RWPE2 (cell line): ENCODE results near the gene SELENOM.
A peak's percentile ranks its signal among the peaks of the same experiment; 100 is the strongest.
"Not testable (repeated sequence)": the region's sequence is repeated elsewhere in the genome, so short reads cannot be mapped to it uniquely, and the experiment has no call there.

Experiments used
- ATAC-seq: fragments of 200-7000 bp; cut with Tn5 transposase; 3 replicates; pipeline ENCODE4 v1.9.1; 2021; ENCODE audit warnings: low read depth
- DNase-seq: peaks from one replicate; pipeline ENCODE4 v3.0.0-alpha.2; 2020; ENCODE audit warnings: low spot score
- H3K27ac ChIP-seq: fragments of 450-650 bp; 2 replicates; pipeline ENCODE4 v1.5.1; 2017; ENCODE audit warnings: mild to moderate bottlenecking; ENCODE audit not compliant: poor library complexity, severe bottlenecking
- H3K27me3 ChIP-seq: fragments of 250-450 bp; sonication (Bioruptor Pico); 2 replicates; pipeline ENCODE4 v1.5.1; 2021; ENCODE audit warnings: mild to moderate bottlenecking, moderate library complexity; ENCODE audit not compliant: insufficient read depth, poor library complexity, severe bottlenecking
- H3K36me3 ChIP-seq: fragments of 250-450 bp; sonication (Bioruptor Pico); 2 replicates; pipeline ENCODE4 v1.5.1; 2020; ENCODE audit warnings: low read depth, mild to moderate bottlenecking, moderate library complexity
- H3K4me1 ChIP-seq: fragments of 250-450 bp; sonication (Bioruptor Pico); 2 replicates; pipeline ENCODE4 v1.5.1; 2021; ENCODE audit warnings: mild to moderate bottlenecking, moderate library complexity; ENCODE audit not compliant: insufficient read depth, poor library complexity, severe bottlenecking
- H3K4me3 ChIP-seq: fragments of 250-450 bp; sonication (Bioruptor Pico); 2 replicates; pipeline ENCODE4 v1.5.1; 2021; ENCODE audit warnings: mild to moderate bottlenecking, moderate library complexity; ENCODE audit not compliant: severe bottlenecking
- H3K9me3 ChIP-seq: fragments of 250-450 bp; sonication (Bioruptor Pico); 2 replicates; pipeline ENCODE4 v1.5.1; 2021; ENCODE audit warnings: mild to moderate bottlenecking, moderate library complexity; ENCODE audit not compliant: severe bottlenecking
- CTCF ChIP-seq: fragments of 450-650 bp; IDR thresholded peaks from one replicate; pipeline ENCODE4 v1.5.1; 2017; ENCODE audit warnings: mild to moderate bottlenecking, moderate library complexity; ENCODE audit not compliant: poor library complexity, severe bottlenecking

Gene SELENOM

DNA sequence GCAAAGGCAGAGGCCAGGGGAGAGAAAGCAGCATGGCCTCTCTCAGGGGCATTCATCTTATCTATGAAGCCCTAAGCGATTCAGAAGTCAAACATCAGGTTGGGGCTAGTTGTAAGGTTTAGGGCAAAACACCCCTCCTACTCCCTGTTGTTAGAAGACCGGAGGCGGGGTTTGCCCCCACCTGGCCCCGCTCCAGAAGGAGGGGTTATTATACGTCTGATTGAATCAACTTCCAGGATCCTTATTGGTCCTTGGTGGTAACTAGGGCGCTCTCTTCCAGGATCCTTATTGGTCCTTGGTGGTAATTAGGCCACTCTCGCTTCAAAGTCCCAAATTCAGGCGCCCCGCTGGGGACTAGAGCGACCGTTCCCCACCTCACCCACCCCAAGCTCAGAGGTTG is 38.4 kb downstream of the SELENOM start:
- ATAC-seq (no peak), DNase-seq (no peak)
- Histone ChIP-seq H3K27ac (peak overlapping the region; percentile 8), H3K27me3 (no peaks in the 10 kb centered on the region), H3K4me3 (no peak overlapping the region), H3K9me3 (no peaks in the 10 kb centered on the region), H3K4me1 (peaks cover 4% of the 10 kb centered on the region), H3K36me3 (no peaks in the 10 kb centered on the region)
- TF ChIP-seq CTCF, result no peak

- no peak for ATAC-seq
- no peak for TF ChIP-seq CTCF
- Histone ChIP-seq H3K4me1 (peaks cover 15% of the 10 kb centered on the region), H3K27ac (no peak overlapping the region), H3K36me3 (no peaks in the 10 kb centered on the region), H3K9me3 (no peaks in the 10 kb centered on the region), H3K4me3 (no peak overlapping the region), H3K27me3 (no peaks in the 10 kb centered on the region)
- no peak for DNase-seq
Observed at GRCh38 chr22:31064369-31064768, 43.0 kb downstream of the SELENOM start.

GRCh38 chr22:31062566-31063230 is 44.7 kb downstream of the SELENOM start:
- Histone ChIP-seq H3K9me3 (no peaks in the 10 kb centered on the region), H3K27me3 (no peaks in the 10 kb centered on the region), H3K36me3 (no peaks in the 10 kb centered on the region), H3K4me3 (no peak overlapping the region), H3K27ac (peak overlapping the region; percentile 61), H3K4me1 (peaks cover 14% of the 10 kb centered on the region)
- no peak for DNase-seq
- TF ChIP-seq CTCF, result no peak
- peak; percentile 74 for ATAC-seq

- ATAC-seq, H3K4me3 ChIP-seq, DNase-seq, H3K9me3 ChIP-seq, H3K36me3 ChIP-seq, H3K27me3 ChIP-seq: not testable (repeated sequence)
- H3K27ac ChIP-seq, result peak overlapping the region; percentile 11
- peaks cover 25% of the 10 kb centered on the region for H3K4me1 ChIP-seq
Observed at GRCh38 chr22:31059663-31060062, 47.7 kb downstream of the SELENOM start.

DNA sequence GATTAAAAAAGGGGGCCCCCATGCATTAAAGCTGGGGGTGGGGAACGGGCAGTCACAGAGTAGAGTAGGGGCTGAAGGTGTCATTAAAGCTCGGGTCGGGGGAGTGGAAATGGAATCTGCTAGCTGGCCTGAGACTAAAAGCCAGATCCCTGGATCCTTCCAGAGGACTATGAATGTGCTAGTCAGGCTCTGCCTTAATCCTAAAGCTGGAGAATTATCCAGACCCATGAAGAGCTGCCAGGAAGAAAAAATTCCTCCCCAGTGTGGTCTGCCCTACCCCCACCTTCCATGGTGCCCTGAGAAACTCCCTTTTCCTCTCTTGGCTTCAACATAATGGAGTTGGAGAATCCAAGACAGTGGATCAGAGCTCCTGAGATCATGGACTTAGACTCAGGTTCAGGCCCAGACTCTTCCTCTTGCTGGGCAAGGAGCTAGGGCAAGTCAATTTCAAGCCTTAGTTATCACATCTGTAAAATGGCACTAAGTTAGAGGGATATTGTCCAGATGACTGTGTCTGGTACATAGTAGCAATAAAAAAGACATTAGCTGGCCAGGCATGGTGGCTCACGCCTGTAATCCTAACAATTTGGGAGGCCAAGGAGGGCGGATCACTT is 50.3 kb downstream of the SELENOM start:
- H3K9me3 ChIP-seq, result no peaks in the 10 kb centered on the region
- peak overlapping the region; percentile 79 for H3K27ac ChIP-seq
- H3K4me1 ChIP-seq, result peaks cover 14% of the 10 kb centered on the region
- H3K36me3 ChIP-seq, result no peaks in the 10 kb centered on the region
- no peak for DNase-seq
- H3K27me3 ChIP-seq, result no peaks in the 10 kb centered on the region
- no peak for TF ChIP-seq CTCF
- ATAC-seq, result no peak
- no peak overlapping the region for H3K4me3 ChIP-seq
